MCF 10A (cell line): Measurements from ENCODE around the gene GNB1. TPM values are rescaled to one million over a fixed set of nuclear protein-coding genes. Genes with fewer than 3 reads are reported as not detected.

Source experiments
- BruUV-seq: library from RNA; stranded (reverse); fragments of 400-500 nt; replicated peaks from 2 replicates; lab custom pipeline; 2021; lab: Mats Ljungman, UMichigan
- CTCF ChIA-PET: fragments of 300-600 bp; sonication (Branson Sonifier 250); formaldehyde crosslinking; extraction: SDS; loops from one replicate; lab custom pipeline; 2021; ENCODE audit warnings: antibody characterized with exemption, inconsistent platforms; lab: Yijun Ruan, JAX
- POLR2A ChIA-PET: fragments of 300-600, 350-650 bp; sonication (Branson Sonifier 250); formaldehyde crosslinking; extraction: SDS; loops from one replicate; lab custom pipeline; 2020; ENCODE audit warnings: antibody characterized with exemption, inconsistent platforms; lab: Yijun Ruan, JAX
- DNase-seq: peaks from one replicate; pipeline ENCODE4 v3.0.0-alpha.2; 2018; ENCODE audit not compliant: unreplicated experiment
- H3K27ac Mint-ChIP-seq: one replicate; pipeline ENCODE4 v1.8.0; 2022; ENCODE audit warnings: mild to moderate bottlenecking, low read depth, mixed read lengths; ENCODE audit not compliant: unreplicated experiment
- H3K27me3 Mint-ChIP-seq: one replicate; pipeline ENCODE4 v1.8.0; 2022; ENCODE audit warnings: mixed read lengths; ENCODE audit not compliant: insufficient read depth, unreplicated experiment
- H3K36me3 Mint-ChIP-seq: one replicate; pipeline ENCODE4 v1.8.0; 2022; ENCODE audit warnings: mild to moderate bottlenecking, moderate library complexity, mixed read lengths; ENCODE audit not compliant: insufficient read depth, unreplicated experiment
- H3K4me1 Mint-ChIP-seq: one replicate; pipeline ENCODE4 v1.8.0; 2022; ENCODE audit warnings: mixed read lengths; ENCODE audit not compliant: insufficient read depth, unreplicated experiment
- H3K4me3 Mint-ChIP-seq: one replicate; pipeline ENCODE4 v1.8.0; 2022; ENCODE audit warnings: mild to moderate bottlenecking, moderate library complexity, mixed read lengths; ENCODE audit not compliant: unreplicated experiment
- H3K9me3 Mint-ChIP-seq: one replicate; pipeline ENCODE4 v1.8.0; 2022; ENCODE audit warnings: mixed read lengths; ENCODE audit not compliant: unreplicated experiment
- intact Hi-C: fragments of 100-400 bp; cut with micrococcal nuclease; formaldehyde crosslinking; loops from 2 replicates; pipeline ENCODE4 v1.14.1; 2022
- total RNA-seq: library from RNA; stranded (reverse); gene quantifications from 2 replicates; pipeline ENCODE4 v1.2.3, GENCODE V29; 2022
- TF ChIP-seq, protein P1 (sequence below): fragments of 200-600 bp; IDR thresholded peaks from one replicate; pipeline ENCODE4 v1.8.0; 2022; ENCODE audit warnings: antibody characterized with exemption, mild to moderate bottlenecking; ENCODE audit not compliant: unreplicated experiment

GNB1 gene
- total RNA-seq, 1 experiment from 2014 or later: 430 TPM

DNA sequence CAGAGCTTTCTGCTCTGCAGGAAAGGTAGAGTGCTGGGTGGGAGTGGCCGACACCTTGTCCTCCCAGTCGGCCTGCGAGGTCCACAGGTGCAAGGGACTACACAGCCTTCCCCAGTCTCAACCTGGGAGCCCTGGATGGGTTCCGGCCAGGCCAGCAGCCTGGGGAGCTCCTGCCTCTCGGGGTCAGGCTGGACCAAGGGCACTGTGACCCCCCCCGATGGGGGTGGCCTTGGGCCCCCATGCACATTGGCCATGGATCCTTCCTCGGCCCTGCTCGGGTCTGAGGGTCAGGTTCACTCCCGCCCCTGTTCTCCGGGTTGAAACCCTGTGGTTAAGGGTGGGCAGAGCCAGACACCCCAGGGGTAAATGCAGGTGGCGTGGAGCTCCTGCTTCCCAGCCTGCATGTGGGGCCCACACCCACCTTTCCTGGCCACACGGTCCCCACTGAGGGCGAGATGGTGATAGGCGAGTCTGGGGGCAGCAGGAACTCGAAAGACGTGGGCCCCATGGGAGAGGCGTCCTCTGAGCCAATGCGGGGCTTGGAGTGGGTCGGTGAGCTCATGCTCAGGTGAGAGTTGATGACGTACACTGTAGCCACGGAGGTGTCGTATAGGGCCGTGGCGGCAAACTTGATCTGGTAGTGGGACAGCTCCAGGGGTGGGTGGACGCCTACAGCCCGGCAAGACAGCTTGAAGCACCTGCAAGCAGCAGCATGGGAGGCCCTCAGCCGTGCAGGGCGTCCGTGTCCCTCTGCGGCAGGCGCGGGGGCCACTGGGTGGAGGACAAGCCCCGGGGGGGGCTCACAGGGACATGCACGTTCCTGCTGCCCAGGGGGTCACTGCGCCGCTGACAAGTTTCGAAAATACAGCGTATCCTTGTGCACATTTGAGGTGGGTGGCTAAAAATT is 39.0 kb upstream of the GNB1 start:
- DNase-seq: no peak
- intact Hi-C loops: no loop called here
- TF ChIP-seq, protein P1, sequence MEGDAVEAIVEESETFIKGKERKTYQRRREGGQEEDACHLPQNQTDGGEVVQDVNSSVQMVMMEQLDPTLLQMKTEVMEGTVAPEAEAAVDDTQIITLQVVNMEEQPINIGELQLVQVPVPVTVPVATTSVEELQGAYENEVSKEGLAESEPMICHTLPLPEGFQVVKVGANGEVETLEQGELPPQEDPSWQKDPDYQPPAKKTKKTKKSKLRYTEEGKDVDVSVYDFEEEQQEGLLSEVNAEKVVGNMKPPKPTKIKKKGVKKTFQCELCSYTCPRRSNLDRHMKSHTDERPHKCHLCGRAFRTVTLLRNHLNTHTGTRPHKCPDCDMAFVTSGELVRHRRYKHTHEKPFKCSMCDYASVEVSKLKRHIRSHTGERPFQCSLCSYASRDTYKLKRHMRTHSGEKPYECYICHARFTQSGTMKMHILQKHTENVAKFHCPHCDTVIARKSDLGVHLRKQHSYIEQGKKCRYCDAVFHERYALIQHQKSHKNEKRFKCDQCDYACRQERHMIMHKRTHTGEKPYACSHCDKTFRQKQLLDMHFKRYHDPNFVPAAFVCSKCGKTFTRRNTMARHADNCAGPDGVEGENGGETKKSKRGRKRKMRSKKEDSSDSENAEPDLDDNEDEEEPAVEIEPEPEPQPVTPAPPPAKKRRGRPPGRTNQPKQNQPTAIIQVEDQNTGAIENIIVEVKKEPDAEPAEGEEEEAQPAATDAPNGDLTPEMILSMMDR: no peak
- H3K27ac Mint-ChIP-seq: no peak overlapping the region
- BruUV-seq: no TSS peak
- peaks cover 12% of the 10 kb centered on the region for H3K9me3 Mint-ChIP-seq
- no peaks in the 10 kb centered on the region for H3K36me3 Mint-ChIP-seq
- ChIA-PET CTCF (interaction anchor here (0.7 to 1.3 kb wide), 3 partner anchors 17 to 31 kb away, joined by 3 to 4 read pairs (median 4); no protein-coding TSS in a partner anchor), POLR2A (interaction anchor here (0.6 kb wide), 1 partner anchor 12 kb away, joined by 4 read pairs; no protein-coding TSS in a partner anchor)
- H3K27me3 Mint-ChIP-seq: no peaks in the 10 kb centered on the region
- no peaks in the 10 kb centered on the region for H3K4me1 Mint-ChIP-seq
- H3K4me3 Mint-ChIP-seq: no peak overlapping the region

DNA sequence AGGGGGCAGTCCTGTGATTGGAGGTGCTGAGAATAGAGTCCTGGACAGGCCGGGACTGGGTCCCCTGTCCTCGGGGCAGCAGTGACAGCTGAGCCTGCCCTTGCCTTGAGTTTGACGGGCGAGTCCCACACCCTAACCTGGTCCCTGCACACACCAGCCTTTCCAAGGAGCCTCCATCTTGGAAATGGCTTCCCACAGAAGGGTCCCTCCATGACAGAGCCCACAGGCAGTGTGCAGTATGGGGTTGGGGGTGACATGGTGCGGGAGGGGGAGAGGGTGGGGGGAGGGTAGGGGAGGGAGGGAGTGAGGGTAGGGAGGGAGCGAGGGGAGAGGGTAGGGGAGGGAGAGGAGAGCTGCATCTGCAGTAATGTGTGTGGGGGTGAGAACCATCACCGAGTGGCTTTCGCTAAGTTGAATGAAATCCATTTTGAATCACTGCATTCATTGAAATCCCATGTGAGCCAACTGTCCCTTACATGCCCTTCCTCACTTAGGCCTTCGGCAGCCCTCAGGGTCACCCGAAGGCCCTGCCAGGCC is 38.3 kb upstream of the GNB1 start:
- no peak overlapping the region for H3K27ac Mint-ChIP-seq
- no peaks in the 10 kb centered on the region for H3K27me3 Mint-ChIP-seq
- POLR2A ChIA-PET: no interaction called here
- BruUV-seq: no TSS peak
- peaks cover 5% of the 10 kb centered on the region for H3K9me3 Mint-ChIP-seq
- DNase-seq: no peak
- intact Hi-C loops: no loop called here
- TF ChIP-seq, protein P1: no peak
- H3K36me3 Mint-ChIP-seq: no peaks in the 10 kb centered on the region
- CTCF ChIA-PET: interaction anchor here (0.7 to 1.3 kb wide), 2 partner anchors 17 to 22 kb away, joined by 3 to 4 read pairs; no protein-coding TSS in a partner anchor
- no peaks in the 10 kb centered on the region for H3K4me1 Mint-ChIP-seq
- H3K4me3 Mint-ChIP-seq: no peak overlapping the region

DNA sequence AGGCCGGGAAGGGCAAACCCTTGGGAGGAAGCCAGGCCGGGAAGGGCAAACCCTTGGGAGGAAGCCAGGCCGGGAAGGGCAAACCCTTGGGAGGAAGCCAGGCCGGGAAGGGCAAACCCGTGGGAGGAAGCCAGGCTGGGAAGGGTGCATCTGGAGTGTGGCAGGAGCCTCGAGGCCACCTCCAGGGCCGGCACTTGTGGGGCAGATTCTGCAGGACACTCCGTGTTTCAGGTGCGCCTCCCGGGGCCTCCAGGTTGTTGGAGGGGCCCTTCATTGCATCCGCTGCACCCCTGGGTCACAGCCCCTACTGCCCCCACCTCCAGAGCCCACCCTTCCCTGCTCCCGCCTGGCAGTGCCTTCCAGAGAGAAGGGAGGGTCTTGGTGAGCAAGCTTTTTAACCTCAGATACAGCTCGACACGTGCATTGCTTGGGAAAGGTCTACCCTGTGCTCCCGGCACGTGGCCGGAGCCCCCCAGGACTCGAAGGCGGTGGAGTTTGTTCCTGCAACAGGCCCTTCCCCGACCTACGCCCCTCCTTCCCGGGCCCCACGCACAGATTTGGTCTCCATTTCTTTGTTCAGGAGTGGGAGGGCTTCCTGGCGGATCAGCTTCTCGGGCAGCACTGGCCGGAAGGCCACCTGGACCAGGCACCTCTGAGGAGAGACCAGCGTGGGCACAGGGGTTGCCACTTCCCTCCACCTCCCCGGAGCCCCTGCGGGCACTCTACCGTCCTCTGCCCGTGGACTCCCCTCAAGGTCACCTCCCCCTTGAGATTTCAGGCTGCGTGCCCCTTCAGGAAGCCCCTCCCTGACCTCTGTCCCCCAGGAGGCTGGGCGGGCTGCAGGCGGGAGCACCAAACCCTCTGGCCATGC is 37.6 kb upstream of the GNB1 start:
- Mint-ChIP-seq H3K4me3 (no peak overlapping the region), H3K4me1 (no peaks in the 10 kb centered on the region), H3K36me3 (peaks cover 4% of the 10 kb centered on the region), H3K27me3 (no peaks in the 10 kb centered on the region), H3K27ac (no peak overlapping the region), H3K9me3 (no peaks in the 10 kb centered on the region)
- BruUV-seq: no TSS peak
- ChIA-PET POLR2A (interaction anchor here (0.6 kb wide), 1 partner anchor 75 kb away, joined by 3 read pairs; the partner anchor contains the start of gene CFAP74), CTCF (no interaction called here)
- TF ChIP-seq, protein P1: no peak
- intact Hi-C loops: no loop called here
- no peak for DNase-seq
